KG1 (cell line): ENCODE data around the gene IMMT.
"Not testable (repeated sequence)": the region's sequence is repeated elsewhere in the genome, so short reads cannot be mapped to it uniquely, and the experiment has no call there.

Source experiments
- DNase-seq: peaks from one replicate; lab custom pipeline; 2025; lab: John Stamatoyannopoulos, UW

IMMT gene

DNA sequence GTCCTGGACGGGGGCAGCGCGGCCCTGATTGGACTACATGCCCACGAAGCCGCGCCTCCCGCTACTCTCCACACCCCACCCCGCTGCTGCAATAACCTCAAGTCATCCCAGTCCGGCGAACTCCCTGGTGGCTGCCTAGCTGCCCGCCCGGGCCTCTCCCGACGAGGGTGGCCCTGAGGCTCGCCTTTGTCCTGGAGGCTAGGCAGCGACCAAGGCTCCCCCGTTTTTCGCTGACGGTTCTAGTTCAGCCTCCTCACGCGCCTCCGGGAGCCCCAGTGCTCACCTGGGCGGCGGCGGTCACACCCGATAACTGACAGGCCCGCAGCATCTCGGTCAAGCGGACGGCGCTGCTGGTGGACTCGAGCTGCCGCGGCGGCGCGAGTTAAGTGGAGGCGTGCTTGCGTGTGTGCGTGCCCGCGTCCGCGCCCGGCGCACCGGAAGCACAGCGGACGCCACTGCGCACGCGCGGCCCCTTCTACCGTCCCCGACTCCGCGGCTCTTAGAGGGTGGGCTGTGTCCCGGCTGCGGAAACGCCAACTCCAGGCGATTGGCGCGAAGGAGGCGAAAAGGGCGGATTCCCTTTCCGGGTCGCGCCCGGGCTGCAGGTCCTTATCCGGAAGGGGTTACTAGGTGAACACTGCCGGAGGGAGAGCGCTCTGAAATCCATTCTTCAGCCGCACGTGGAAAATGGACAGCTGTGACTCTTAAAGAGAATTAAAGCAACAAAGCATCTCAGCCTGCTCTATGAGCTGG, at the start of gene IMMT:
IMMT (minus strand) TSS at position 408 of the 753 bp plus-strand sequence; CDS start at position 328, 80 bp downstream.
- peak; percentile 95 for DNase-seq

DNA sequence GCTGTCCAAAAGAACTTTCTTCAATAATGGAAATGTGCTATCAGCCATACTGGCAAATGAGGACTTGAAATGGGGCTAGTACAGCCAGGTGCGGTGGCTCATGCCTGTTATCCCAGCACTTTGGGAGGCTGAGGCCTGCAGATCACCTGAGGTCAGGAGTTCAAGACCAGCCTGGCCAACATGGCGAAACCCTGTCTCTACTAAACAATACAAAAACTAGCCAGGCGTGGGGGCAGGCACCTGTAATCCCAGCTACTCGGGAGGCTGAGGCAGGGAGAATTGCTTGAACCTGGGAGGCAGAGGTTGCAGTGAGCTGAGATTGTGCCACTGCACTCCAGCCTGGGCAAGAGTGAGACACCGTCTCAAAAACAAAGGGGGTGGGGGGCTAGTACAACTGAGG, 49.5 kb upstream of the IMMT start:
- DNase-seq = not testable (repeated sequence)

DNA sequence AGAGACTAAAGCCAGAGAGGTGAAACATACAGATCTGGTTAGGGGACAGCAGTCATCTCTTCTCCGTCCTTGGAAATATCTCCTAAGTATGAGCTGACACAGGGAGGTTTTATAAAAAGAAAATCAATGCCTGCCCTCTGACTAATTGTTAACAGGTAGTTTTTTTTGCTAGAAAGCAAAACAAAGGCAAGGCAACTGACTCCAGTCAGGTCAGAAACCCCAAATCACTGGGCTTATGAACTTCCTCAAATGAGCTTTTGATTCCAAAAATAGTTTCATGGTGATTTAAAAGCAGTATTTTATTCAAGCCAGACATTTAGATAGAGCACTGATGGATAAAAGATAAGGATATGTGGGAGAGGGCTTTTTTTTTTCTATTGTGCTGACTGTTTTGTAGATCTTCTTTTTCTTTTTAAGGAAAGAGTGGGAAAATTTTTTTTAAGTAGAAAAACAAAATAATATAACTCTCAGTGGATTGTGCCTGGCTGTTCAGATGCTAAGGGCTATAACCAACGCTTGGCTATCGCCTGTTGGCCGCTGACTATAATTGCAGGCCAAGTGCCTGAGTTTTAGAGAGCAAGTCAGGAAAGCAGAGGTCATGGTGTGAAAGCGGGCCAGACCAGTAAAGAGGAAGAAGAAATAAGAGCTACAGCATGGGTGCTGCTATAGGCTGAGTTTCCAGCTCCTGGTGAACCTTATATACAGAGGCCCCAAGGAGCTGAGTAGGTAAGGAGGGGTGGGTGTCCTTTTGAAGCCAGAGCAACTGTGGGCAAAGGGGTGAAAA, 48.9 kb upstream of the IMMT start:
- no peak for DNase-seq

DNA sequence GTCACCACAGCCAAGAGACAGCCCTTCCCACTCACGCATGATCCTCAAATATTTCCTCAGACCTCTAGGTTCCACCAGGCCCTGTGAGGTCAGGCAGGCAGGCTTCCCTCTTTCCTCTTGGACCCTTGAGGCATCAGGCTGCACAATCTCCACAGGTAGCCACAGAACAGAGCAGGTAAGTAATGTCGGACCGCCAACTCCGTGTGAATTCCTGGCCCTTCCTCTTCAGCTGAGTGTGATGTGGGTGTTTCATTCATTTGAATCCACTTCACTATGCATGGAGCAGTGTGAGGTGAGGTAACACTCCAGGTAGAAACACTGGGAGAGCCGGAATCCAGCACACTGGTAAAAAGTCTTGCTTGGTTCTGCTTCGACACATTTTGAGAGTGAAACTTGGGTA, 48.0 kb upstream of the IMMT start:
- no peak for DNase-seq

DNA sequence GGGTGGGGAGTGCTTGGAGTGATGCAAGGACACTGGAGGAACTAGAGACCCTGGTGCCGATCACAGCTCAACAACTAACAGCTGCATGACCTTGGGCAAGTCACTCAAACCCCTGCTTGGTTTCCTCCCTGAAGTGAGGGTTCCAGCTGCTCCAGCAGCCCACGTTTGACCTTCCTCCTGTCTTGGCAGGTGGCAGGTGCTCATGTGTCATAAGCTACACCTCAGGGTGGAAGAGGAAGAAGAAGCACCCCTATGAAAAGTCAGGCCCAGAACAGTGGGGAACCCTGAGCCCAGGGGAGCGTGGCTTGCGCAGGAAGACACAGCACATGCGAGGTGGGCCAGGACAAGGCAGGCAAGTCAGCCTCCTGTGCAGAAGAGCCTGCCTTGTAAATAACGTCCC, 46.3 kb upstream of the IMMT start:
- no peak for DNase-seq

DNA sequence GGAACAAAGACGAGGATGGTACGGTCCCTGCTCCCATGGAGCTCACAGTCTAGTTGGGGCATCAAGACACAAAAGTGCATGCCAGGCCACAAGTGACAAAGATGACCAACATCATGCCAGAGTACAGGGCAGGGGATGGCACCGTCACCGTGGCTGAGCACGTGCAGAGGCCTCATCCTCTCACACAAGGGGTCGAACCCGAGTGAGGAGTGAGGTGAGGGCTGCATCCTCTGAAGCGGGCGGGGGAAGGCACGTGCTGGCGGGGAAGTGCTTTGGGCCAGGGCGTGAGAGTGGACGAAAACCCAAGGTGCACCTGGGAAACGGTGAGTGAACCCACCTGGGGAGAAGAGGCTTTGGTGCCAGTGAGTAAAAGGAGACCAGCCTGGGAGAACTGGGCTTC, 45.0 kb upstream of the IMMT start:
- DNase-seq = no peak

DNA sequence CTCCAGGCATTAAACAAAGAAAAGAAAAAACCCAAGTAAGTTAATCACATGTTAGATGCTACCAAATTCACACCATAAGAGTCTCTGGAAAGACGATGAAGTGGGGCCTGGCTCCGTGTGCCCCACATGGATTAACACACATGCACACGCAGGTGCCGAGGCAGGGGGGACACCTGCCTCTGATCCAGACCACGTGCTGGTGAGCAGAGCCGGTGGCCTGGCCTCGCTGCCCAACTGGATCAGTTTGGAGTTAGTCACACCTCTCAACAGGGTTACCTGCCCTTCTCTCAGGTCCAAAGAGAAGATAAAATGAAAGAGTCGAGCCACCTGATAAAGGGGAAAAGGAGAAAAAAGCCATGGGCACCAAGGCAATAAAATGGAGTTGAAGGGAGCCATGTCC, 44.5 kb upstream of the IMMT start:
- no peak for DNase-seq

DNA sequence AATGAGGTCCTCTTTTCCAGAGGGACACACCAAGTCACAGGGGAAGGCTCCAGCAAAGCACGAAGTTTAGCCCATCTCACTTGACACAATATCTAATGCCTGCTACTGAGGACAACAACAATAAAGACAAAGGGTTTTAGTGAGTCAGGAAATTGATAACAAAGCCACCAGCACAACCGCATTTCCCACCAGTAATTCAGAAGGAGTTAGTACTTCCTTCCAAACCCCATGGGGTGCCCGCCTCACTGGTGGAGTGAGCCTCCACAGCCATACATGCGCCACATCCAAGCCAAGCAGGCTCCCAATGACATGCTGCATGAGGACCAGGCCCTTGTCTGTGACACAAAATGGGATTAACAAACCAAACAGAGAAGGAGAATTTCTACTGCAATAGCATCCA, 44.1 kb upstream of the IMMT start:
- no peak for DNase-seq

DNA sequence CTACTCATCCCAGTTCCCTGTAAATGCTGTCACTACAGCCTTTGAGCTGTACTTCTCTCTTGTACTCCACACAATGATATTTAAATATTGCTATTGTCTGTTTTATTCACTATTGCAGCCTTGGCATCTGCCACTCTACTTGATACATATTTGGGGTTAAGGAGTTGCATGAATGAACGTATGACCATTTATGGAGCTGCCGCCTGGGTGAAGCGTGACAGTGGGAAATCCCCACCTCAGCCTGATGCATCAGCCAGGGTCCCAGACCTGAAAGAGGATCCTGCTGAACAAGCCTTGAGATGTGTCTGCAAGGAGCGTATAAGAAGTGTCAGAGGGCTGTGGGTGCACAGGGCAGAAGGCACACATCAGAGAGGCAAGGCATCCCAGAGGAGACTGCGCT, 43.1 kb upstream of the IMMT start:
- no peak for DNase-seq

DNA sequence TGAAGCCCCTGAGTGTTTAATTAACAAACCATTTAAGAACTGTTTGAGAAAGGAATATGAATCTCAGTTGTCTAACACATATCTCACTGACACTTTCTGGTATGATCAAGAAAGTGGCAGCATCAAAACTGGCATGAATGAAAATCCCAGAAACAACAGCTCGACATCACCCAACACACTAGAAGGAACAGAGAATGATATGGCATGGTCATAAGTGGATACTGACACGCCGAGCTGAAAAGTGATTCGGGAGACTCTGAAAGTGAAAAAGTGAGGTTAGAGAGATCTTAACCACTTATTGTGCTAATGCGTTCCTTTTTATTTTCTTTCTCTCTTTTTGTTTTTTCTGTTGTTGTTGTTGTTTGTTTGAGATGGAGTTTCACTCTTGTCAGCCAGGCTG, 41.9 kb upstream of the IMMT start:
- no peak for DNase-seq

DNA sequence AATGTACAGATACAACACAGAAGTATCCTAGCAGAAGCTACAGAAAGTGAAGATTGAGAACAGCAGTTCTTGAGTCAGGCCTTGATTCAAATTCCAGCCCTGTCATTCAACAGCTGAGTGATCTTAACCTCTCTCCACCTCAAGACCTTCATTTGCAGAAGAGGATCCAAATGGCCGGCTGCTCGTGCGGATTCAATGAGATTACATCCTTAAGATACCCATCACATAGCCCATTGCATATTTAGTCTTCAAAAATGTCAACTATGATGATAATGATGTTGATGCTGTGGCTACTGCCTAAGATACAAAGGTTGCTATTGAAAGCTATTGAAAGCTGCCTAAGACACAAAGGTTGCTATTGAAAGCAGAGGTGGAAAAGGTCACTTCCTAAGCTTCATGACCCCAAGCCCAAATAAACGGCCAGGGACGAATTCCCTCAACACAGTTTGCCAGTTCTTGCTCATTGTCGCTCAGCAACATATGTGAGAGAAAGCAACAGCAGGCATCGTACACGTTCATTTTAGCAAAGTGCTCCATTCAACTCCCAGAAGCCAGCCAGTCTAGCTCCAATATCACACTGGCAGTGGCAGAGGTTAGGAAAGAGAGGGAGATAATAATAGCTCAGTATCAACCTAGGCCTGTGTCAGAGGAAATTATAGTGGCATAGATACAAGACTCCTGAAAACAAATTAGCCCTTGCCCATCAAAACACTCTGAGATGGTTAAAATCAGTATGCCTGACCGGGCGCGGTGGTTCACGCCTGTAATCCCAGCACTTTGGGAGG, 40.1 kb upstream of the IMMT start:
- no peak for DNase-seq

DNA sequence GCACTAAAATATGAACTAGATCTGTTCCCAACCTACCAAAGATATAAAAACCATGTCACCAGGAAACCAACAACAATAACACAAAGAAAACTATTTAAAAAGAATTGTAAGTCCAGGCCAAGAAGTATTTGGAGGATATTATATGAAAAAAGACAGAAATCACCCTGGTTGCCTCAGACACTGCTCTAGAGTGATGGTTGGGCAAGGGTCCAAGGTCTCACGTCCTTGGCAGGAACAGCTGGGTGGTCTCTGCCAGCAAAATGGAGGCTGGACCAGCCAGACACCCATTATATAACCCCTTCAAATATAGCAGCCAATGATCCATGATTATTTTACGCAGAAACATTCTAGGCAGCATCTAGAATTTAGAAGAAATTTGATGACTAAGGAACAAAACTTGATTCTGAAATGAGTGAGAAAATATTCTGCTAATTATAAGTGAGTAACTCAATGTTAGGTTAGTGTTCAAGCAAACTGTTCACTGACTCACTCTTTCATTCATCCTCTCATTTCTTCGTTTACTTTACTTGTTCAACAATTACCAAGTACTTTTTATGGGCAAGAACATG, 39.4 kb upstream of the IMMT start:
- DNase-seq = no peak

DNA sequence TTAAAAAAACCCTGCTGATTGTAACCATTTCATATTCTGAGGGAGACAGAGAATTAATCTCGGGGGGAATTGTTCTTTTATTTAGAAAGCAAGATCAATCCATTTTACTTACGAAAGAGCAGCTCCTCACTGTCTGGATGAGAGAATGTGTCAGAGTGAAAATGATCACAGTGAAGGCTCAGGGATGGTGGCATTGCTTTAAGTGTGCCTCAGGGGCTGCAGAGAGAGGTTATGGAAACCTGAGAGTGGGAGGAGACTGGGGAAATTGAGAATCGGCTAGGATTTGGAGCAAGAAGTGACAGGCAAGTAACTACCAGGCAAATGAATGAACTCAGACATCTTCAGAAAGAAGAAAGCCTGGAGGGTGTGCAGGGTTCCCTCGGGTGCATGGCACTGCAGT, 38.2 kb upstream of the IMMT start:
- DNase-seq = no peak

DNA sequence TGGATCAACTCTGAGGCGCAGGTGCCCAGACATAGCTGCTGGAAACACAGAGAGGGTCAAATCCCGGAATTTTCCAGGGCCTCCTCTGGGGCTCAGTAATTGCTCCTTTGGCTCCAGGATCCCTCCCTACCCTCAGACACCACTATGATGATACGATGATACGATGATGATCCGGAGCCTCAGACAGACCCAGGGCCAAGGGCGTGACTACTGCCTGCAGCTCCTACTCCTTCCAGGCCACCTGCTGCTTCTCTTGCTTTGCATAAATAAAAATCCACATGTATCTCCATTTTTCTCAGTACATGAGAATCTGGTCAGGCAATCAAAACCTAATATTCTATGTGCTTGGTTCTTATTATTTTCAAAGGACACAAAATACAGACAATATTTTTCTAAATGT, 37.6 kb upstream of the IMMT start:
- no peak for DNase-seq

DNA sequence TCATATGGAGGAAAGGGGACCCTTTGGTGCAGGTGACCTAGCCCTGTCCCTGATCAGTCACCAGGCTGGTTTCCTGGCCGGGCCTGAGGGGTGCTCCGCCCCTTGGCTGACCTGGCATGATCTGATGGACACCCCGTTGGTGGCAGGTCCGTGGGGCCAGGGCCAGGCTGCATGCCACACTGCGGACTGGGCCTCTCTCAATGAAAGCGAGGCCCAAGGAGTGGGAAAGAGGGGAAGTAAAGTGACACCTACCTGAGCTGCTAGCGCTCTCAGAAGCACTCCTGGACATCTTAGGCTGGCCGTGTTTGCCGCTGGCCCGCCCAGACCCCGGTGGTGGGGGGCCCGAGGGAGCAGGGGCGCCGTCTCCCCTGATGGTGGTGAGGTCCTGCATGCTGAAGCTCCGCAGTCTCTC, 37.1 kb upstream of the IMMT start:
- DNase-seq = no peak

DNA sequence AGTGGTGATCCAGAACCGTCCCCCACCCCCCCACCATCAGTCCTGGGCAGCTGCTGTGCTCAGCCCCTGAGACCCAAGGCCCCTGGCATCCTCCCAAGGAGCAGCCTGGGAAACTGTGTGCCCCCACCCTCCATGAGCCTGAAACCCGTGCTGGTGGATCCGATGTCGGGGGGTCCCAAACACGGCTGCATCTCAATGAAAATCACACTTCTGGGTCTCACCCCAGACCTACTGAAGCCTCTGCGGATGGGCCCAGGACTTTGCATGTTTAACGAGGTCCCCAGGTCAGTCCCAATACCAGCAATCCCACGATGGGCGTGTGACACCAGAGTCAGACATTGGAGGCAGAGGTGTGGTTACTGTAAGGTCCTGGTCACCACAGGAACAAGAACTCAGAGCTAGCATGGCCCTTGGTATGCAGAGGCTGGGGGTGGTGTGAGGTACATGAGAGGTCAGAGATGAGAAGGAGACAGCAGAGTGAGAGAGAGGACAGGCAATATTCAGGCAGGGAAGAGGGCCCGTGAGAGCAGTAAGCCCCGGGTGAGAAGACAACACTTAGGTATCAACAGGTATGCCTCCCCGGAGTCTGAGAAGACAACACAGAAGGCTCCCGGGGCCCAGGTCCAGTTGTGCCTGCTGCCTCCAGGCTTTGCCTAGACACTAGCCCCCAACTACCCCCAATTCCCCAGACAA, 36.6 kb upstream of the IMMT start:
- no peak for DNase-seq

DNA sequence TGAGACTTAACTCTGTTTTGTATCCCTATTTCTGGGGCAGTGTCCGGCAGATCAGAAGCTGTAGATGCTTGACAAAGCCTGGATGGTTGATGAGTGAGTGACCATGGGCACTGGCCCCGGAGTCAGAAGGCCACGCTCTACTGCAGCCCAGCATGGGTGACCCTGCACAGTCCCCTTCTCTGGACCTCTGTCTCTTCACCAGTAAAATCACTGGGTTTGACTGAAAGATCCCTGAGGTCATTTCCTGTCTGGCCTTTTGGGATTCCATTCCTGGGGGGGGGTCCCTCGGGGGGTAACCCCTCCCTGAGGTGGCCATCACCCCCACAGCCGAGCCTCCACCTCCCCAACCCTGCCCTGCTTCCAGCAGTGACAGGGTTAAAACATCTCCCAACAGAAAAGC, 35.7 kb upstream of the IMMT start:
- no peak for DNase-seq

DNA sequence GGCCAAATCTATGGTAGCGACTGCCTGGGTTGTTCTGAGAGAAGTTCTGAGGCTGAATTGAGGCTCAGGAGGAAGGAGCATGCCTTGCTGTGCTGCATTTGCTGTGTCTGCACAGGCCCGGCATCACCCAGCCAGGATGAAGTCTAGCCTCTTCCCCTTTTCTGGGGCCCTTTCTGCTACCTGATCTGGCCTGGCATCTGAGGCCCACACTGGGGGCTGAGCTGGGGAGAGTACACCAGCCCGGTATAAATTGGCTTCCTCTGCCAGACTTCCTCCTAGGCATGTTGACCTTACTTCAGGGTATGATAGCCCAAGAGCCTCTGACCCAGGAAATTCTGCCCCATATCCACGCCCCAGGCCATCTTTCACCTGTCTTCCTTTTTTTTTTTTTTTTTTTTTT, 34.0 kb upstream of the IMMT start:
- peak; percentile 52 for DNase-seq

DNA sequence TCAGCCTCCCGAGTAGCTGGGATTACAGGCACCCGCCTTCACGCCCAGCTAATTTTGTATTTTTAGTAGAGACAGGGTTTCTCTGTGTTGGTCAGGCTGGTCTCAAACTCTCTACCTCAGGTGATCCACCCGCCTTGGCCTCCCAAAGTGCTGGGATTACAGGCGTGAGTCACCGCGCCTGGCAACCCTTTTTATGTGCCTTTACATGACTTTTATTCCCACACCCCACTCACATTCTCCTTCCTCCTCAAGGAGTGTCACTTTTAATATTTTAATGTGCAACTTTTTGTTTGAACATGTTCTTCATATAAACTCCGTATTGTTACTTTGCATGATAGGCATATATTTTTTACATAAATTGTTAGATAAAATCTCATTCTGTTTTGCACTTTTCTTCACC, 33.3 kb upstream of the IMMT start:
- DNase-seq = not testable (repeated sequence)

DNA sequence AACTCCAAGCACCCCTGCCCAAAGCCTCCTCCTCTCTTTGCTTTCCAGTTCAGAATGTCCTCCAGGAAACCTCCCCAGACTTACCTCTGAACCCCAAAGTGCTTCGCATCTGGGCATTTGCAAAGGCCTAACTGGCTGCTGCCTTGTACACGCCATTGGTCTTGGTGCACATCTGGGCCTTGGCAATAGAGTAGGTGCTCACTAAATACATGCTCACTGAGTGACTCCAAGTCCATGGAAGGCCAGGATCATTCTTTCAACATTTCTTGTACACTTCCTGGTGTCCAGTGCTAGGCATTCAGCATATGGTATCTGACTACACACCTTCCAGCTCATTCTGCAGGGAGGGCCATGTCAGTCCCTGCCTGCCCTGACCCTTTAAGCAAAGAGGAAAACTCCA, 32.4 kb upstream of the IMMT start:
- no peak for DNase-seq

DNA sequence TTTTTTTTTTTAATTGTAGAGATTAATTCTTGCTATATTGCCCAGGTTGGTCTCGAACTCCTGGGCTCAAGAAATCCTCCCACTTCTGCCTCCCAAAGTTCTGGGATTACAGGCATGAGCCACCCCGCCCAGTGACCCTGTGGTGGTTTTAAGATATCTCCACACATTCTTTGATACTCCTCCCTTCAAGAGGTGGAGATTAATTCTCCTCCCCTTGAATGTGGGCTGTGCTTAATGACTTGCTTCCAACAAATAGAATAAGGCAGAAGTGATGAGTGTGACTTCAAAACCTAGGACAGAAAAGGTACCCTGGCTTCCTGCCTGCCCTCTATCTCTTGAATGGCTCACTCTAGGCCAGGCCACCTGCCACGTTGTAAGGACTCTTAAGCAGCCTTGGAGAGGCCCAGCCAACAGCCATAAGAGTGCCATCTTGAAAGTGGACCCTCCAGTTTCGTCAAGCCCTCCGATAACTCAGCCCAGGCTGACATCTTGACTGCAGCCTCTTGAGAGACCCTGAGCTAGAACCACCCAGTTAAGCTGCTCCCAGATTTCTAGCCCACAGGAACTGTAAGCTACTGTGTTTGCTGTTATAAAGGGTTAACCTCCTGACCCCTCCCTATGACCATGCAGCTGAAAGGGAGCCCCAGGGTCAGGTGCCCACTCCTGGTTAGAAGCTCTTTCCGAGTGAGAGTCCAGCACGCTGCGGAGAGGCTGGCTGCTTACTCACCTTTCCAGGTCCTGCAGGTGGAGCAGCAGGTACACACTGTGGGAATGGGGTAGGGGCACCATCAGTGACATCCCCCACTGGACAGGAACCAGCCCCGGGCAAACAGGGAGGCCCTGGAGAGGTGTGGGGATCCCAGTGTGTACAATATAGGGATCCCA, 31.6 kb upstream of the IMMT start:
- no peak for DNase-seq
